ENCODE measurements around the gene PITPNC1. TPM values are rescaled to one million over a fixed set of nuclear protein-coding genes. Genes with fewer than 3 reads are reported as not detected.

PITPNC1 gene
- total RNA-seq, 4 donors from 2014 or later: 1.6 to 6.0 (median 3.2) TPM

GRCh38 chr17:67730731-67731130 lies 353.6 kb downstream of the PITPNC1 start:
- H3K9me3 ChIP-seq: no peaks in the 10 kb centered on the region
- H3K4me3 ChIP-seq: no peak overlapping the region
- TF ChIP-seq CTCF (IDR thresholded peaks at IDR 0.05) (no peak), EP300 (IDR thresholded peaks at IDR 0.05) (no peak), POLR2A (IDR thresholded peaks at IDR 0.05) (no peak), POLR2AphosphoS5 (IDR thresholded peaks at IDR 0.05) (no peak)
- H3K4me1 ChIP-seq: no peaks in the 10 kb centered on the region
- no peak overlapping the region for H3K27ac ChIP-seq
- no peaks in the 10 kb centered on the region for H3K27me3 ChIP-seq
- 46% methylated on average over 7 of the region's 7 CpGs for WGBS
- DNase-seq (ENCODE audit: low spot score in 2 of 2): no peak
- H3K36me3 ChIP-seq: peaks cover 74% of the 10 kb centered on the region

- peaks cover 75% of the 10 kb centered on the region for H3K36me3 ChIP-seq
- H3K4me3 ChIP-seq: no peak overlapping the region
- no peak for TF ChIP-seq POLR2AphosphoS5 (IDR thresholded peaks at IDR 0.05)
- TF ChIP-seq POLR2A (IDR thresholded peaks at IDR 0.05): no peak
- no peak for TF ChIP-seq EP300 (IDR thresholded peaks at IDR 0.05)
- TF ChIP-seq CTCF (IDR thresholded peaks at IDR 0.05): no peak
- no peaks in the 10 kb centered on the region for H3K9me3 ChIP-seq
- H3K27ac ChIP-seq: no peak overlapping the region
- no peaks in the 10 kb centered on the region for H3K4me1 ChIP-seq
- DNase-seq (ENCODE audit: low spot score in 2 of 2): no peak
- no peaks in the 10 kb centered on the region for H3K27me3 ChIP-seq
- 67% methylated on average over 2 of the region's 2 CpGs for WGBS
These were observed 356.4 kb downstream of the PITPNC1 start for GRCh38 chr17:67733449-67733848.

GRCh38 chr17:67737145-67737544 lies 360.1 kb downstream of the PITPNC1 start:
- peaks cover 79% of the 10 kb centered on the region for H3K36me3 ChIP-seq
- TF ChIP-seq POLR2A (IDR thresholded peaks at IDR 0.05) (no peak), CTCF (IDR thresholded peaks at IDR 0.05) (no peak), EP300 (IDR thresholded peaks at IDR 0.05) (no peak), POLR2AphosphoS5 (IDR thresholded peaks at IDR 0.05) (no peak)
- WGBS: 91% methylated on average over 8 of the region's 8 CpGs

GRCh38 chr17:67742025-67742424 lies 364.9 kb downstream of the PITPNC1 start:
- WGBS: 81% methylated on average over 2 of the region's 2 CpGs
- Histone ChIP-seq H3K36me3 (peaks cover 95% of the 10 kb centered on the region), H3K4me1 (no peaks in the 10 kb centered on the region), H3K27ac (no peak overlapping the region), H3K27me3 (no peaks in the 10 kb centered on the region), H3K4me3 (no peak overlapping the region), H3K9me3 (no peaks in the 10 kb centered on the region)
- DNase-seq (ENCODE audit: low spot score in 2 of 2): no peak
- TF ChIP-seq POLR2AphosphoS5 (IDR thresholded peaks at IDR 0.05): no peak
- no peak for TF ChIP-seq CTCF (IDR thresholded peaks at IDR 0.05)
- no peak for TF ChIP-seq EP300 (IDR thresholded peaks at IDR 0.05)

More at GRCh38 chr17:67737145-67737544, 360.1 kb downstream of the PITPNC1 start:
- no peak overlapping the region for H3K4me3 ChIP-seq
- no peak overlapping the region for H3K27ac ChIP-seq
- no peaks in the 10 kb centered on the region for H3K4me1 ChIP-seq
- H3K27me3 ChIP-seq: no peaks in the 10 kb centered on the region
- H3K9me3 ChIP-seq: no peaks in the 10 kb centered on the region
- DNase-seq (ENCODE audit: low spot score in 2 of 2): no peak

Other genes with a start within 250 kb of the PITPNC1 start
- 10 to 100 TPM; 30.9 to 88.5 (median 36.7) TPM for gene HELZ, start 132.1 kb upstream of the PITPNC1 start, total RNA-seq
- 10 to 100 TPM; 25.0 to 31.4 (median 27.8) TPM for gene PSMD12, start 10.7 kb upstream of the PITPNC1 start, total RNA-seq

All from suprapubic skin (tissue), 4 donors.